ENCODE results near the gene CBX1. TPM values are rescaled to one million over a fixed set of nuclear protein-coding genes. Genes with fewer than 3 reads are reported as not detected.

CBX1 gene
- total and polyA plus RNA-seq, 2 of the 13 experiments (the other 11 are each of a cell fraction or from before 2014, with no cell fraction given) = 17.8 to 108 TPM

GRCh38 chr17:48025040-48025903, 76.0 kb downstream of the CBX1 start (continued):
- no peak; the same call in 1 of the 2 replicates for TF ChIP-seq ESRRA (CRISPR knock-in tag; IDR thresholded peaks at IDR 0.05; ENCODE audit: low read depth)
- TF ChIP-seq, protein P1, sequence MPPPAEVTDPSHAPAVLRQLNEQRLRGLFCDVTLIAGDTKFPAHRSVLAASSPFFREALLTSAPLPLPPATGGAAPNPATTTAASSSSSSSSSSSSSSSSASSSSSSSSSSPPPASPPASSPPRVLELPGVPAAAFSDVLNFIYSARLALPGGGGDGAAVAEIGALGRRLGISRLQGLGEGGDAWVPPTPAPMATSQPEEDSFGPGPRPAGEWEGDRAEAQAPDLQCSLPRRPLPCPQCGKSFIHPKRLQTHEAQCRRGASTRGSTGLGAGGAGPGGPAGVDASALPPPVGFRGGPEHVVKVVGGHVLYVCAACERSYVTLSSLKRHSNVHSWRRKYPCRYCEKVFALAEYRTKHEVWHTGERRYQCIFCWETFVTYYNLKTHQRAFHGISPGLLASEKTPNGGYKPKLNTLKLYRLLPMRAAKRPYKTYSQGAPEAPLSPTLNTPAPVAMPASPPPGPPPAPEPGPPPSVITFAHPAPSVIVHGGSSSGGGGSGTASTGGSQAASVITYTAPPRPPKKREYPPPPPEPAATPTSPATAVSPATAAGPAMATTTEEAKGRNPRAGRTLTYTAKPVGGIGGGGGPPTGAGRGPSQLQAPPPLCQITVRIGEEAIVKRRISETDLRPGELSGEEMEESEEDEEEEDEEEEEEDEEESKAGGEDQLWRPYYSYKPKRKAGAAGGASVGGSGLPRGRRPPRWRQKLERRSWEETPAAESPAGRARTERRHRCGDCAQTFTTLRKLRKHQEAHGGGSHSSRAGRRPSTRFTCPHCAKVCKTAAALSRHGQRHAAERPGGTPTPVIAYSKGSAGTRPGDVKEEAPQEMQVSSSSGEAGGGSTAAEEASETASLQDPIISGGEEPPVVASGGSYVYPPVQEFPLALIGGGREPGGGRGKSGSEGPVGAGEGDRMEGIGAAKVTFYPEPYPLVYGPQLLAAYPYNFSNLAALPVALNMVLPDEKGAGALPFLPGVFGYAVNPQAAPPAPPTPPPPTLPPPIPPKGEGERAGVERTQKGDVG (CRISPR knock-in tag; IDR thresholded peaks at IDR 0.05; ENCODE audit: borderline replicate concordance) = no peak
- no peak for TF ChIP-seq PHB2 (IDR thresholded peaks at IDR 0.05; ENCODE audit: partially characterized antibody)
- TF ChIP-seq ZNF142 (CRISPR knock-in tag; IDR thresholded peaks at IDR 0.05) = no peak; the same call in 1 of the 2 replicates
- TF ChIP-seq, protein P2, sequence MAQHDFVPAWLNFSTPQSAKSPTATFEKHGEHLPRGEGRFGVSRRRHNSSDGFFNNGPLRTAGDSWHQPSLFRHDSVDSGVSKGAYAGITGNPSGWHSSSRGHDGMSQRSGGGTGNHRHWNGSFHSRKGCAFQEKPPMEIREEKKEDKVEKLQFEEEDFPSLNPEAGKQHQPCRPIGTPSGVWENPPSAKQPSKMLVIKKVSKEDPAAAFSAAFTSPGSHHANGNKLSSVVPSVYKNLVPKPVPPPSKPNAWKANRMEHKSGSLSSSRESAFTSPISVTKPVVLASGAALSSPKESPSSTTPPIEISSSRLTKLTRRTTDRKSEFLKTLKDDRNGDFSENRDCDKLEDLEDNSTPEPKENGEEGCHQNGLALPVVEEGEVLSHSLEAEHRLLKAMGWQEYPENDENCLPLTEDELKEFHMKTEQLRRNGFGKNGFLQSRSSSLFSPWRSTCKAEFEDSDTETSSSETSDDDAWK (CRISPR knock-in tag; IDR thresholded peaks at IDR 0.05) = no peak
- TF ChIP-seq KLF16 (CRISPR knock-in tag; IDR thresholded peaks at IDR 0.05) = no peak; a peak in 1 of 4 replicates
- no peak for TF ChIP-seq ZNF3 (CRISPR knock-in tag; IDR thresholded peaks at IDR 0.05)
- TF ChIP-seq ZNF674 (CRISPR knock-in tag; IDR thresholded peaks at IDR 0.05; ENCODE audit: low read depth) = no peak
- TF ChIP-seq ZNF572 (CRISPR knock-in tag; IDR thresholded peaks at IDR 0.05) = 0 out of 2 replicates have a peak, but pooled peaks have one; percentile 59
- peak; percentile 99 for TF ChIP-seq RAD21 (CRISPR knock-in tag; IDR thresholded peaks at IDR 0.05)
- TF ChIP-seq, protein P3, sequence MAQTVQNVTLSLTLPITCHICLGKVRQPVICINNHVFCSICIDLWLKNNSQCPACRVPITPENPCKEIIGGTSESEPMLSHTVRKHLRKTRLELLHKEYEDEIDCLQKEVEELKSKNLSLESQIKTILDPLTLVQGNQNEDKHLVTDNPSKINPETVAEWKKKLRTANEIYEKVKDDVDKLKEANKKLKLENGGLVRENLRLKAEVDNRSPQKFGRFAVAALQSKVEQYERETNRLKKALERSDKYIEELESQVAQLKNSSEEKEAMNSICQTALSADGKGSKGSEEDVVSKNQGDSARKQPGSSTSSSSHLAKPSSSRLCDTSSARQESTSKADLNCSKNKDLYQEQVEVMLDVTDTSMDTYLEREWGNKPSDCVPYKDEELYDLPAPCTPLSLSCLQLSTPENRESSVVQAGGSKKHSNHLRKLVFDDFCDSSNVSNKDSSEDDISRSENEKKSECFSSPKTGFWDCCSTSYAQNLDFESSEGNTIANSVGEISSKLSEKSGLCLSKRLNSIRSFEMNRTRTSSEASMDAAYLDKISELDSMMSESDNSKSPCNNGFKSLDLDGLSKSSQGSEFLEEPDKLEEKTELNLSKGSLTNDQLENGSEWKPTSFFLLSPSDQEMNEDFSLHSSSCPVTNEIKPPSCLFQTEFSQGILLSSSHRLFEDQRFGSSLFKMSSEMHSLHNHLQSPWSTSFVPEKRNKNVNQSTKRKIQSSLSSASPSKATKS (CRISPR knock-in tag; IDR thresholded peaks at IDR 0.05) = no peak
- peak; percentile 51 for TF ChIP-seq TEAD3 (CRISPR knock-in tag; optimal IDR thresholded peaks at IDR 0.05; ENCODE audit: borderline replicate concordance)
- TF ChIP-seq REPIN1 (CRISPR knock-in tag; IDR thresholded peaks at IDR 0.05; ENCODE audit: borderline replicate concordance, low read depth) = peak; percentile 35; the same call in 1 of the 2 replicates
- TF ChIP-seq RFX3 (CRISPR knock-in tag; IDR thresholded peaks at IDR 0.05) = peak; percentile 97
- no peak for TF ChIP-seq MAFG (CRISPR knock-in tag; IDR thresholded peaks at IDR 0.05)
